Transverse colon (tissue), 4 donors: ENCODE measurements around the gene REM2. TPM values are rescaled to one million over a fixed set of nuclear protein-coding genes. Genes with fewer than 3 reads are reported as not detected.

Source experiments
- DNase-seq: peaks from one replicate; pipeline ENCODE4 v3.0.0-alpha.2; 2019
- H3K27ac ChIP-seq, 4 donors: fragments of 200-600 bp; sonication (generic); 2 replicates each; pipeline ENCODE4 v1.5.1; 2016 to 2018; ENCODE audit warnings: inconsistent platforms in 4 of 4
- H3K27me3 ChIP-seq: fragments of 200-600 bp; sonication (generic); 2 replicates; pipeline ENCODE4 v1.5.1; 2017; ENCODE audit warnings: inconsistent platforms
- H3K36me3 ChIP-seq, 4 donors: fragments of 200-600 bp; sonication (generic); 2 replicates each; pipeline ENCODE4 v1.5.1; 2017 to 2019; ENCODE audit warnings: inconsistent platforms in 4 of 4
- H3K4me1 ChIP-seq, 4 donors: fragments of 200-600 bp; sonication (generic); 2 replicates each; pipeline ENCODE4 v1.5.1; 2017 to 2020; ENCODE audit warnings: inconsistent platforms in 4 of 4
- H3K4me3 ChIP-seq, 4 donors: fragments of 200-600 bp; sonication (generic); 1 replicate in 1 of 4; 2 replicates in 3 of 4; pipeline versions ENCODE4 v1.5.1 to v1.6.1; 2017 to 2019; ENCODE audit warnings: inconsistent platforms in 4 of 4
- H3K9me3 ChIP-seq, 2 donors: fragments of 200-600 bp; sonication (generic); 2 replicates each; pipeline ENCODE4 v1.5.1; 2017 to 2019; ENCODE audit warnings: inconsistent platforms in 2 of 2
- EP300 ChIP-seq: sonication (generic); formaldehyde crosslinking; IDR thresholded peaks from one replicate; pipeline ENCODE4 v1.6.1; 2017; ENCODE audit warnings: antibody characterized with exemption, low read depth
- POLR2A ChIP-seq: fragments of 450-650 bp; IDR thresholded peaks from one replicate; pipeline ENCODE4 v1.6.1; 2016; ENCODE audit warnings: antibody characterized with exemption, mild to moderate bottlenecking, moderate library complexity
- POLR2AphosphoS5 ChIP-seq, 3 donors: sonication (generic); formaldehyde crosslinking; IDR thresholded peaks; one replicate each; pipeline ENCODE4 v1.6.1; 2016; ENCODE audit warnings: antibody characterized with exemption in 3 of 3
- WGBS, 2 donors: methylation state at CpG; one replicate each; pipeline ENCODE4 v1.1.5; 2018; ENCODE audit warnings: low coverage in 1 of 2; 5-methylcytosine and 5-hydroxymethylcytosine counted together
- in situ Hi-C, 4 donors: fragments of 200-750 bp; cut with MboI; loops; one replicate each; pipeline versions ENCODE4 v1.15.0 to v1.15.1; 2017; ENCODE audit warnings: low sequenced_read_pairs in 3 of 4, low pct_ligation_motif_present in 1 of 4, low pct_unique_long_range_greater_than_20kb in 1 of 4
- intact Hi-C: fragments of 100-400 bp; cut with DNase I; formaldehyde crosslinking; loops from one replicate; pipeline ENCODE4 v1.15.1; 2023; ENCODE audit warnings: low total_unique reads
- total RNA-seq, 4 donors: library from RNA; depleted of rRNA; stranded (reverse); fragments of >200 nt; gene quantifications; one replicate each; pipeline ENCODE4 v1.1.0, GENCODE V29; 2016
- TF ChIP-seq, protein P1 (sequence below), 5 experiments: fragments of 200-600 bp in 3 of 5; fragments of 450-650 bp in 2 of 5; sonication (generic) in 3 of 5; IDR thresholded peaks; 1 replicate in 2 of 5; 2 replicates in 3 of 5; pipeline ENCODE4 v1.5.1; 2016 to 2017; ENCODE audit warnings: antibody characterized with exemption in 5 of 5, inconsistent platforms in 3 of 5, mild to moderate bottlenecking in 2 of 5, moderate library complexity in 1 of 5

REM2 gene
- total RNA-seq, 4 donors from 2014 or later, result 0.27 to 5.2 (median 2.1) TPM; not detected in 1

DNA sequence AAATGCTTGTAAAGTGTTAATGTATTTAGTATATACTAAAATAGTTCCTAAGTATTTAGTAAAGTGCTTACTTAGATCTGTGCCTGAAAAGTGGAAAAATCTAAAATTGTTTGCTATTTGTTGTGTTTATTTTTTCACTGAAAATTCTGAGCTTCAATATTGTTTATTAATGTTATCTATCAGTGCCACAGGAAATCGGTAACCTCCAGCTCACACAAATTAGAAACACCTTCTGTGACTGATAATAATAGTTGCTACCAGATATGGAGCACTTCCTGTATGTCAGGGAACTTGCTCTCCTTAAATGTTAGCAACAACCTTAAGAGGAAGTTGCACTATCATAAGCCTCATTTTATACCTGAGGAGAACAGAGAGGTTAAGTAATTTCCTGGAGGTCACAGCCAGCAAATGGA, 12.2 kb upstream of the REM2 start:
- Histone ChIP-seq H3K36me3 (peaks cover 0 to 23% (median 15%) of the 10 kb centered on the region in 4 donors), H3K4me3 (peak overlapping the region; percentile 61 to 89 (median 74)), H3K27me3 (no peaks in the 10 kb centered on the region), H3K9me3 (no peaks in the 10 kb centered on the region), H3K4me1 (peaks cover 19 to 33% (median 23%) of the 10 kb centered on the region in 4 donors), H3K27ac (peak overlapping the region; percentile 94 to 99 (median 98))
- in situ Hi-C loops, result loop anchor here in 2 of 4 donors (25.0 kb wide), 1 partner anchor 309 kb away; no protein-coding TSS in a partner anchor
- no peak for DNase-seq
- intact Hi-C loops, result loop anchor here (5.0 kb wide), 1 partner anchor 46 kb away; the partner anchor contains the start of gene RBM23
- WGBS, 2 donors, result 0 to 3% methylated on average over 1 of the region's 1 CpG
- TF ChIP-seq, protein P1, sequence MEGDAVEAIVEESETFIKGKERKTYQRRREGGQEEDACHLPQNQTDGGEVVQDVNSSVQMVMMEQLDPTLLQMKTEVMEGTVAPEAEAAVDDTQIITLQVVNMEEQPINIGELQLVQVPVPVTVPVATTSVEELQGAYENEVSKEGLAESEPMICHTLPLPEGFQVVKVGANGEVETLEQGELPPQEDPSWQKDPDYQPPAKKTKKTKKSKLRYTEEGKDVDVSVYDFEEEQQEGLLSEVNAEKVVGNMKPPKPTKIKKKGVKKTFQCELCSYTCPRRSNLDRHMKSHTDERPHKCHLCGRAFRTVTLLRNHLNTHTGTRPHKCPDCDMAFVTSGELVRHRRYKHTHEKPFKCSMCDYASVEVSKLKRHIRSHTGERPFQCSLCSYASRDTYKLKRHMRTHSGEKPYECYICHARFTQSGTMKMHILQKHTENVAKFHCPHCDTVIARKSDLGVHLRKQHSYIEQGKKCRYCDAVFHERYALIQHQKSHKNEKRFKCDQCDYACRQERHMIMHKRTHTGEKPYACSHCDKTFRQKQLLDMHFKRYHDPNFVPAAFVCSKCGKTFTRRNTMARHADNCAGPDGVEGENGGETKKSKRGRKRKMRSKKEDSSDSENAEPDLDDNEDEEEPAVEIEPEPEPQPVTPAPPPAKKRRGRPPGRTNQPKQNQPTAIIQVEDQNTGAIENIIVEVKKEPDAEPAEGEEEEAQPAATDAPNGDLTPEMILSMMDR (IDR thresholded peaks at IDR 0.05), result no peak
- TF ChIP-seq POLR2A, result no peak
- TF ChIP-seq POLR2AphosphoS5 (IDR thresholded peaks at IDR 0.05), result no peak

DNA sequence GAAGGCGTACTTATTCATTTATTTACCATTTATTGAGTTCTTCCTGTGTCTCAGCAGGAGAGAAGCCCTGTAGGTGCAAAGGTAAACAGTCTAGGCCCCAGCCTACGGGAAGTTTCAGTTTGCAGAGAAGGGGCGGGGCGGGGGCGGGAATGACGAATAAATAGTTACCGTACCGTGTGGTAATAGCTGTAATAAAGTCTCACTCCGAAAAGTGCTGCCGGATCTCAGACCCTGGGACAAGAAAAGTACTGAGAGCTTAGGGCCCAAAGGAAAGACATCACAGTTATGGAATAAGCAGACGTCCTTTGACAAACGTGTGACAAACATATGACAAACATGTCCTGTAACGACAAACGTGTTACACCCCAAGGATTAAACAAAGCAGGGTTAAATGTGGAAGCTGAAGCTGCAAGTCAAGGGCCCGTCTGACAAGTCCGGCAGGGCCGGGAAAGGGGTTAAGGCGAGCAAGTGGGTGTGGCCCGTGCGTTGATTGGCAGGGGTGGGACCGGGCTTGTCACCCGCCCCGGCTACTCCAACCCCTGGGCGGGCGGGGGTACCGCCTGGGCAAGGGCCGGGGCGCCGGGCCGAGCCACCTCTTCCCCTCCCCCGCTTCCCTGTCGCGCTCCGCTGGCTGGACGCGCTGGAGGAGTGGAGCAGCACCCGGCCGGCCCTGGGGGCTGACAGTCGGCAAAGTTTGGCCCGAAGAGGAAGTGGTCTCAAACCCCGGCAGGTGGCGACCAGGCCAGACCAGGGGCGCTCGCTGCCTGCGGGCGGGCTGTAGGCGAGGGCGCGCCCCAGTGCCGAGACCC, 11.6 kb upstream of the REM2 start, which contains the start of gene LRP10:
Gene LRP10 (plus strand): TSS at position 517 of the 809 bp plus-strand sequence. CDS start 564 bp downstream, outside the sequence.
- Histone ChIP-seq H3K27me3 (no peaks in the 10 kb centered on the region), H3K36me3 (peaks cover 0 to 29% (median 18%) of the 10 kb centered on the region in 4 donors), H3K4me1 (peaks cover 19 to 29% (median 23%) of the 10 kb centered on the region in 4 donors), H3K4me3 (peak within 1 kb of the TSS; percentile 61 to 89 (median 74)), H3K9me3 (no peaks in the 10 kb centered on the region), H3K27ac (peak within 1 kb of the TSS; percentile 94 to 99 (median 98))
- intact Hi-C loops (loop anchor here (5.0 kb wide), 1 partner anchor 46 kb away; the partner anchor contains the start of gene RBM23), in situ Hi-C loops (loop anchor here in 2 of 4 donors (25.0 kb wide), 1 partner anchor 309 kb away; no protein-coding TSS in a partner anchor)
- DNase-seq, result peak; percentile 96
- 0% methylated on average over 15 to 46 of the region's 50 CpGs for WGBS, 2 donors
- TF ChIP-seq EP300, result peak; percentile 28
- peak; percentile 76 to 93 (median 86) for TF ChIP-seq POLR2AphosphoS5 (IDR thresholded peaks at IDR 0.05)
- TF ChIP-seq POLR2A, result peak; percentile 92
- TF ChIP-seq, protein P1 (IDR thresholded peaks at IDR 0.05), result no peak

DNA sequence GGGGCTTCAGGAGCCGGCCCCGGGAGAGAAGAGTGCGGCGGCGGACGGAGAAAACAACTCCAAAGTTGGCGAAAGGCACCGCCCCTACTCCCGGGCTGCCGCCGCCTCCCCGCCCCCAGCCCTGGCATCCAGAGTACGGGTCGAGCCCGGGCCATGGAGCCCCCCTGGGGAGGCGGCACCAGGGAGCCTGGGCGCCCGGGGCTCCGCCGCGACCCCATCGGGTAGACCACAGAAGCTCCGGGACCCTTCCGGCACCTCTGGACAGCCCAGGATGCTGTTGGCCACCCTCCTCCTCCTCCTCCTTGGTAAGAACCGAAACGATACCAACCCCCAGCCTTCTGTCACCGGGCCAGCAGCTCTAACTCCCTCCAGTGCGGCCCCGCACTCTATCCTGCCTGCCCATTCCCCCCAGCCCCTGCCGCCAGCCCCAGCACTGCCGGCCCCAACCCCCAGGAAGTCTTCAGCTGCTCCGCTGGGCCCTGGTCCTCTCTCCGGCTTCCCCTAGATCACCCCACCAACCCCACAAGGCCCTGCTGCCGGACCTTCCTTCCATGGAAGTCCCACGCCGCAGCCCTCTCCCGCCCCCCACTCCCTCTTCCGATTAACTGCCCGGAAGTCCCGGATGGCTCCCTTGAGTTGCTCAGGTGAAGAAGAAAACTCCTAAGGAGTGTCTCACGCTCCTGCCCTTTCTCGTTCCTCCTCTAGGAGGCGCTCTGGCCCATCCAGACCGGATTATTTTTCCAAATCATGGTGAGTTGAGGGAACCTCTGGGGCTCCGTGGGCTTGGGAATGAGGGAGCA, 10.8 kb upstream of the REM2 start:
- Histone ChIP-seq H3K27ac (peak overlapping the region; percentile 94 to 99 (median 98)), H3K4me1 (peaks cover 19 to 29% (median 23%) of the 10 kb centered on the region in 4 donors), H3K36me3 (peaks cover 0 to 37% (median 22%) of the 10 kb centered on the region in 4 donors), H3K4me3 (peak overlapping the region; percentile 61 to 89 (median 74)), H3K9me3 (no peaks in the 10 kb centered on the region), H3K27me3 (no peaks in the 10 kb centered on the region)
- in situ Hi-C loops (loop anchor here in 2 of 4 donors (25.0 kb wide), 1 partner anchor 310 kb away; no protein-coding TSS in a partner anchor), intact Hi-C loops (loop anchor here (5.0 kb wide), 1 partner anchor 45 kb away; the partner anchor contains the start of gene RBM23)
- WGBS, 2 donors, result 1% methylated on average over 24 of the region's 45 CpGs; no CpG with 5 or more reads in 1 of the 2 donors
- DNase-seq, result peak; percentile 92
- TF ChIP-seq POLR2AphosphoS5 (IDR thresholded peaks at IDR 0.05) (peak; percentile 50 to 73 (median 64)), POLR2A (peak; percentile 23), EP300 (no peak)
- TF ChIP-seq, protein P1 (IDR thresholded peaks at IDR 0.05), result peak; percentile 92 to 99 (median 97)
